A673 (cell line): ENCODE measurements around the gene ADGRG7.

Experiments used
- CTCF ChIP-seq: fragments of 300-800, 200-600 bp; sonication (generic); conservative IDR thresholded peaks from 2 replicates; pipeline ENCODE4 v1.5.1; 2017; ENCODE audit warnings: low read depth, mild to moderate bottlenecking, antibody characterized with exemption, low read length, moderate library complexity, mixed read lengths
- EZH2 ChIP-seq: fragments of 200-600 bp; sonication (generic); IDR thresholded peaks from 2 replicates; pipeline ENCODE4 v1.6.1; 2017; ENCODE audit warnings: borderline replicate concordance, low read depth, mild to moderate bottlenecking, mixed read lengths, antibody characterized with exemption, low read length; ENCODE audit not compliant: poor library complexity, severe bottlenecking

- TF ChIP-seq EZH2: no peak
- peak; percentile 59 for TF ChIP-seq CTCF
These were observed 5.9 kb upstream of the ADGRG7 start for GRCh38 chr3:100603469-100603868.
